GM19452 (cell line): ENCODE data around the gene ATOH8.

Experiments
- ATAC-seq: cut with Tn5 transposase; IDR thresholded peaks from one replicate; pipeline ENCODE4 v1.9.1; 2021; ENCODE audit not compliant: unreplicated experiment

ATOH8 gene

DNA sequence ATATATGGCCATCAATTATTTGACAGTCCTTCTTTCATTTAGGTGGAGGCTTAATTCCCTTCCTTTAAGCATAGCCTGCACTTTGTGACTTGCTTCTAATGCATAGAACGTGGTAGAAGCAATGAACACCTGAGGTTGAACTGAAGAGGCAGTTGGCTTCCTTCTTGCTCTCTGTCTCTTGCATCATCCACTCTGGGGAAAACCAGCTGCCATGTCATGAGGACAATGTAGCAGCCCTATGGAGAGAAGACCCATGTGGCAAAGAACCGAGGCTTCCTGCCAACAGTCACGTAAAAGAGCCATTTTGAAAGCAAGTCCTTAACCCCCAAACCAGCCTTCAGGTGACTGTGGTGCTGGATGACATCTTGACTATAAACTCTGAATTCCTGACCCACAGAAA is 46.8 kb downstream of the ATOH8 start:
- ATAC-seq: no peak

DNA sequence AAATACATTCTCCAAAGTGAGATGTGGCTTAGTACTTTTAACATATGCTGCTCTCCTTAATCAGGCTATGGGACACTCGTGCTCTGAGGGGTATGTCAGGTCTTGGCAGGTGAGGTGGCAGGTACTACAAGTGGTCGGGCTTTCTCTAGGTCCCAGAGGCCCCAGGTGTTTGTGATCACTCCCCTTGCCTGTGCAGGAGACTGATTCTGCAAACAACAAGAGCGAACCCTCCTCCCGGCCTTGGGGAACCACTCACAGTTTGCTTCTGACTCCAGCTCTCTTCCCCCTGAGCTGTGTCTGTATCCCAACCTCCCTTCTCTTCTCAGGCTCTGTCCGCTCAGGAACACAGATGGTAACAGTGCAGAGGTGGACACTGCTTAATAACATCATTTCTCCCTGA is 48.1 kb downstream of the ATOH8 start:
- ATAC-seq: no peak

DNA sequence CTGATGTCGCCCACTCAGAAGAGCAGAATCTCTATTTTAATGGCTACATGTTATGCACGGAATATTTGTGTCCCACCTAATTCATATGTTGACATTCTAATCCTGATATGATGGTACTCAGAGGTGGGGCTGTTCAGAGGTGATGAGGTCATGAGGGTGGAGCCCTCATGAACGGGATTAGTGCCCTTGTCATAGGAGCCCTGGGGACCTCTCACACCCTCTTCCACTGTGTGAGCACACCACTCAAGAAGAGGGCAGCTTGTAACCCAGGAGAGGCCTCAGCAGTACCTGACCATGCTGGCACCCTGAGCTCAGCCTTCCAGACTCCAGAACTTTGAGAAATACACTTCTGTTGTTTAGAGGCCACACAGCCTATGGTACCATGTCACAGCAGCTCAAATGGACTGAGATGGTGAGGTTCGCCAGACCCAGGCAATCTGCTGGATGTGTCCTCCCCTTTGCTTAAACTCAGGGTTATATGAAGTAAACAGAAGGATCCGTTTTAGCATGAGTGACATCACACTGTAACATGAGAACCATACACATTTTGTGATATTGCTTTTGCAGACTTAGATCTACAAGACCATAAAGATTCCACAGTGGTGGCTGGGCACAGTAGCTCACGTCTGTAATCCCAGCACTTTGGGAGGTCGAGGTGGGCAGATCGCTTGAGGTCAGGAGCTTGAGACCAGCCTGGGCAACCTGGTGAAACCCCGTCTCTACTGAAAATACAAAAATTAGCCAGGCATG is 48.7 kb downstream of the ATOH8 start:
- ATAC-seq: no peak

DNA sequence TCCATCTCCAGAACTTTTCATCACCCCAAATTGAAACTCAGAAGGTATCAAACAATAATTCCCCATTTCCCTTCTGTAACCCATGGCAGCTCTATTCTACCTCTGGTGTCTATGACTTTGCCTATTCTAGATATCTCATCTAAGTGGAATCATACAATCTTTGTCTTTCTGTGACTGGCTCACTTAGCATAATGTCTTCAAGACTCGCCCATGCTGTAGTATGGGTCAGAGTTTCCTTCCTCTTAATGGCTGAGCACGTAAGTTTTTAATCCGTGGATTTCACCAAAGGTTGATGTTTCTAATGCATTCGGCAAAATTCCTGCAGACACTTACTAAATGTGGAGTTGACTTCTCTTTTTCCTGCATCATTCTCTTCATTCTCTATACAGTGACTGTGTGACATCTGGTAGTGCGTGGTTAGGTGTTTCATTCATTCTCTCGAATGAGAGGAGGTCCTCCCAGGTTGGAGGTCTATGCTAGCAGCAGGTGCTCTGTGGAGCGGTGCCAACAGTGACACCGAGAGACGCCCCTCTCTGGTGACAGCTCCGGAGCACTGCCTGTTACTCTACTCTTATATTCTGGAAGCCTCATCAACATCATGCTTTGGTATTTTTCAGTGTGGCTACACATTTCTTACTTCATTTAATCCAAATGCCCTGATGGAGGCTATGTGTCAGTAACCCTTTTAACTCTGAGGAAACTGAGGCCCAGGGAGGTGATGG is 50.1 kb downstream of the ATOH8 start:
- ATAC-seq: no peak

DNA sequence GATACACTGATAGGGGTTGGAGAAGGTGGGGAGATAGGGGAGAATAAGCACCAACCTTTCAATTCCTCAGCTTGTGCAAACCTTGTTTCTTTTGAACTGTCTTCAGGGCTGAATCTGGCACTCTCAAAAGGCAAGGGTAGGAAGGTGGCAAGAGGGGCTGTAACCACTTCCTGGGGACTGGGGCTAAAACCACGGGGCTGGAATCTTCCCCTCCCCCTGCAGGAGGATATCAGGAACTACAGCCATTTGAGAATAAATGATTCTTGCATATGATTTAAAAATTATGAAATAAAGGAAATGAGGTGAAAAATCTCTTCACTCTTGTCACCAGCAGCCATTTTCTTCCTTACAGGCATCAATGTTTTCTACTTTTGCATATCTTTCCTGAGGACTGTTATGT is 50.8 kb downstream of the ATOH8 start:
- ATAC-seq: no peak

DNA sequence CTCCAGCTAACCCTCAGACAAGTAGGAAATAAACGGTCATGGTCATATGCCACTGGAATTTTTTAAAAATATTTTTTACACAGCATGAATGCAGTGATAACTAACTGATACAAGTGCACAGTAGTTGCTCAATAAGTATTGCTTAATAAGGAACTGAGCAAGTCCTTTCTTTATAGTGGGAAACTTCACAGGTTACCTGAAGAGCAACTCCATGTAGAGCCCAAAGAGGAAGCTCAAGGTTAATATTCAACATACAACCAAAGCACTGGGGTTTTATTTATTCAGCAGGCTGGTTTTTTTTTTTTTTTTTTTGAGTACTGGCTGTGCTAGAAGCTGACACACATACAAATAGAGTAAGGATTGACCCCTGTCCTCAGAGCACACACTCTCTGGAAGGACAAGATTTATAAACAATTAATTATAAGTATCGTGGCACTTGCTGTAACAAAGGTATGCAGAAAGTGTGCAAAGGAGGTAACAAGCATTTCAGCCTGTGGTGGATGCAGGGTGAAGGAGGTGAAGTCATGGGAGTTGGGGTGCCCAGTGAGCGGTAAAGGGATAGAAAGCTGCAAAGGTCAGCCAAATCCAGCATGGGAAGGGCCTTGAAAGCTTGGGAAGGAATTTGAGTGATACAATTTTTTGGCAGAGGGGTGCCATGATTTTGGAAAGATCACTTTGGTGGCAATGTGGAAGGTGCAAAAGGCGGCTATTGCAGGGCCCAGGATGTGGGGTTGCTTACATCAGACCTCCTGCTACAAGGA is 52.7 kb downstream of the ATOH8 start:
- ATAC-seq: no peak

DNA sequence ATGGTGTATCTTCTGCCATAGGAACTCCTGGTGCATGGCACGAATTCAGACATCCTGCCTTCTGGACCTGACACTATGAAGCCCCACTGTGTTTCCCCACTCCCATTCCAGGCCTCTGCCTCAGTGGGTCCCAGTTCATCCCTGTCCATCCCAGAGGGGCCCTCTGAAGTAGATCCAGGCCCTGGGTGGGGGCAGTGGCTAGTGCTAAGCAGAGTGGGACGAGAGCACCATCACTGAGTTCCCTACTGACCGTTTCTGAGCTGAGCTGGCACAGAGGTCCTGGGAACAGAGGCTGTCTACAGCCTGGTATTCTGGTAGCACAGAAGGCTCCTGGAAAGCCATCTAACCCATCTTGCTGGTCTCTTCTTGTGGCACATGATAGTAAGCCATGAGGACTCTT is 54.0 kb downstream of the ATOH8 start:
- no peak for ATAC-seq

DNA sequence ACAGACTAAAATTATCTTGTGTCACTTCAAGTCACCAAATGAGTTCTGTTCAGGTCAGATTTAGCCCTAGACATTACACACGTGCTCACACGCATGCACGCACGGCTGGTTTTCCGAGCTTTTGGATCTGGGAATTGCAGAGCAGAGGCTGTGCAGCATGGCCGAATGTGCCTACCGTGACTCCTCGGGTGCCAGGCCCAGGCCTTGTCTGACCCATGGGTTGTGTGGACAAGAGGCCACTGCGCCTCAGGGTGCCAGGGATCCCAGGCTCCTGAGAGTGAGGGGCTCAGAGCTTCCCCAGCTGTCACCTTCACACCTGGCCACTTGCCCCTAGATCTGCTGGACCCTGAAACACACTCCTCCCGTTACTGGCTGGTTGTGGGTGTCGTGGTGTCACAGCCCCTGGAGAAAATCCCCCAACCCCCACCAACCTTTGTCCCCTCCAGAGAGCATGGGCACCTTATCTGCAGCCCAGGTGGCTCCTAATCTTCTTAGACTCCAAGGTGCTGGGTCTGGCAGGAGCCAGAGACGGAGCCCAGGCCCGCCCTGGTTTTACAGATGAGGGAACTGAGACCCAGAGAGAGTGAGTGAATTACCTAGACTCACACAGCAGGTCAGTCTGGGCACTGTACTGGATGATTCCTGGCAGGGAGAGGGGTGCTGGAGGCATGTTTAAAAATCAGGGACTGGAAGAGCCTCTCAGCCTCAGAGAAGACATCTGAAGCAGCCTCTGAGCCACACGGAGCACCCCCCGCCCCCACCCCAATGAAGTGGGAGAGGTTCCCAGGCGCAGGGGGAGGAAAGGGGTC is 56.8 kb downstream of the ATOH8 start:
- no peak for ATAC-seq

DNA sequence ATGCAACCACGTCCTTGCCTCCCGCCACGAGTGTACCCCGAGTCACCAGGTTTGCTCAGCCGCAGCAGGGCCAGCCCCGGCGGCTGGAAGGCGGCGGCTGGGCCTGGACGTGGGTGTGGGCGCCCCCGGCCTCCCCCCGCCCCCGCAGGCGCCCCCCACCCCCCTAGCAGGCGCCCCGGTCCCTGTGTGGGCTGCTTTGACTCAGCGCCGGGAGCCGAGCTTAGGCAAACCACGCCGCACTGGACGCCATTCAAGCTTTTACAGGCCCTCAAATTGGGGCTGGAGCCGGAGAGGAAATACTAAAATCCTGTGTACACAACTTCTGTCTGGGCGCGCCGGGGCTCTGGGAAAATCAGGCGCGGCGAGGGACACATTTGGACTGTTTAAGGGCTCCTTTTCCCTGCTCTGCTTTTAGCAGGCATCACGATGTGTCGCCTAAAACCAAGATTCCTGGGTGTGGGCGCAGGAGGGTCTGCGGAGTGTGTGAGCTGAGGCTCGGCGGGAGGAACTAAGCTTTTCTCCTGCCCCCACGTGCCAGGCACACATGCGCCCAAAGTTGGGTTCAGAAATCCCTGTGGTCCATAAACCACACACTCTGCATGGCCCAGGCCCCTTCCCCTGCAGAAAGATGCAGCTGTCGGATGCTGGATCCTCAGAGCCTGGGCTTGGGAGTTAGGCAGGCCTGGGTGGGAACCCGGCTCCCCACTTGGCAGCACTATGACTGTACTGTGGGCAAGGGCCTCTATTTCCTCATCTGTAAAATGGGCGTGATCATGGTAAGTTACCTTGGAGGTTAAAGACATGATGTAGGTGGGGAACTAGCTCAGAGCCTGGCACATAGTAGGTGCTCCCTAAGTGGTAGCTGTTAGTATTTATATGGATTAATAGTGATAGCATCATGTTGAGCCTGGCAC is 57.6 kb downstream of the ATOH8 start:
- ATAC-seq: no peak

DNA sequence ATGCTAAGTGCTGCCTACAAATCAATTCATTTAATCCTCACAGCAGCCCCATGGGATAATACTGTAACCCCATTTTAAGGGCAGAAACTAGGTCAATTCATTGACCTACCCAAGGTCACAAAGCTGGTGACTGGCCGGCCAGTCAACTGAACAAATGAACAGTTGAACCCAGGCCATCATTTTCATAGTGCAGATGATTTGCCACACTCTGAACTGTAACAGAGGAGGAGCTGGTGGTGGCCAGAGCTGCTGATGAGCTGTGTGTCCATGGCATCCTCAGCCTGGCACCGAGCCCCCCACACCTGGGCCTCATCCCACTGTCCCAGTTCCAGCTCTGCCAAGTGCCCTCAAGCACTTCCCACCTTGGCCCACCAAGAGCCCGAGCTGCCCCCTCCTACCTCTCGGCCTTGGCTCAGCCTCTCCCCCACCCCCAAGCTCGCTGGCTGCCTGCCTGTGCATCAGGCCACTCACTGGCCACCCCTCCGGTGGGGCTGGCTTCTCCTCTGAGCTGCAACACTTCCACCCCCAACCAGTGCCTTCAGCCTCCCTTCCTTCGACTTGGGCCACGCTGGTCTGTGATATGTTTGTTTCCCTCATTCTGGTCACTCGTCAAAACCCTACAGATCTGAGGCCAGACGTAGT is 58.4 kb downstream of the ATOH8 start:
- ATAC-seq: no peak

DNA sequence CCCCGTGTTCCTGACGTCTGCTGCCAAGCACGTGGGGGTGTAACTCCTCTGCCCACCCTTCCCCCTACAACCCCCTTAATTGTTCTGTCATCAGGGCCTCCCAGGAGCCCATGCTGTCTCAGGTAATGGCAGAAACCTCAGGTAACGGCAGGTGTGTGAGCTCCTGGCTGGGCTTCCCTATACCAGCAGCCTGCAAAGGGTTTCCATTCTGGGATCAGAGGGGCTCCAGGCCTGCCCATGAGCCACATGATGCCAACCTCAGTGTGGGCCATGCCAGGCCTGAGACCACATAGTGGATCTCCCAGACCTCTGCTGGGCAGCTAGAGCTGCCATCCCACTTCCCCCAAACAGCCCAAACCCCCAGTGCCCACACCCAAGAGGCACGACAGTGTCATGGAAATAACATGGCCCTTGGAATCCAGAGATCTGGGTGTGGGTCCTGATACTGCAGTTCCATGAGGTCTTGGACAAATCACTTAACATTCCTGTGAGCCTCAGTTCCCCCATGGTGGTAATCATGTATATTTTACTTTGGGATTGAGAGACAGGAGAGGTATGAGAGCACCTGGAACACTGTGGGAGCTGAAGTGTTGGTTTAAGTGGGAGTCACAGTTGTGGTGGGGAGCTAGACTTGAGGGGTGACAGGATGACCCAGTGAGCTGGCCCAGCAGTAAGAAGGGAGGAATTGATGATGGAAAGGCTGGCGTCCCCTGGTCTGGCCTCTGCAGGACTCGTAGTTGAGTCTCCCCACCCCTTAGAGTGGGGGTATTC is 59.6 kb downstream of the ATOH8 start:
- ATAC-seq: no peak

DNA sequence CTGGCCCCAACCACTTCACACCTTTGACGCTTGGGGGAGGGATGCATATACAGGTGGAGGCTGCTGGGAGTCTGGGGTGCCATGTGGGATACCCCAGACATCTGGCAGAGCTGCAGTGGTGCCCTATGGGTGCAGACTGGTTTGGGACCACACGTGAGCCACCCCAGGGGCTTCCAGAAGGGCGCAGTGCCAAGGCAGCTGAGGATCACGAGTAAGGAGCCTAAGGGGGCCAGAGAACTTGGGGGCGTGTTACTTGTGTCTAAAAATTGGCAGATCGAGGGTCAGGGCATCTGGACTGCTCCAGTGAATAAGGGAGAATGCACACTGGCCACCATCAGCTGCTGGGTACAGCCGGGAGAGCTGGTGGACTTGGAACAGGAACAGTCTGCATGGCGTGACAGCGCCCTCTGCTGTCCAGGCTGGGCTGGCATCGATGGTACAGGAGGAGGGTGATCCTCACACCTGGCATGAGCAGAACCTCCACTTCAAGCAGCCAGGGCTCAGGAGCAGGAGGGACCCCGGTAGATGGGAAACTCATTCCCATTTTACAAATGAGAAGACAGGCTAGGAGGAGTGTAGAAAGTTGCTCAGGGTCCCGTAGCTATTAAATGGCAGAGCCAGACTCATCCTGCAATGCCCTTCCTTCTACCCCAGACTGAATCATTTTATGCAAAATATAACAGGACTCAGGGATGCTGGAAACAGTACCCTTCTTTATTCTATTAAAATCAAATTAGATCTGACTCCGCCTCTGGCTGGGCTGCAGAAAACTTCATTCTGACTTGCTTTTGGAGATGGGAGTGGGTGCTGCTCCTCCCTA is 60.4 kb downstream of the ATOH8 start:
- ATAC-seq: no peak

DNA sequence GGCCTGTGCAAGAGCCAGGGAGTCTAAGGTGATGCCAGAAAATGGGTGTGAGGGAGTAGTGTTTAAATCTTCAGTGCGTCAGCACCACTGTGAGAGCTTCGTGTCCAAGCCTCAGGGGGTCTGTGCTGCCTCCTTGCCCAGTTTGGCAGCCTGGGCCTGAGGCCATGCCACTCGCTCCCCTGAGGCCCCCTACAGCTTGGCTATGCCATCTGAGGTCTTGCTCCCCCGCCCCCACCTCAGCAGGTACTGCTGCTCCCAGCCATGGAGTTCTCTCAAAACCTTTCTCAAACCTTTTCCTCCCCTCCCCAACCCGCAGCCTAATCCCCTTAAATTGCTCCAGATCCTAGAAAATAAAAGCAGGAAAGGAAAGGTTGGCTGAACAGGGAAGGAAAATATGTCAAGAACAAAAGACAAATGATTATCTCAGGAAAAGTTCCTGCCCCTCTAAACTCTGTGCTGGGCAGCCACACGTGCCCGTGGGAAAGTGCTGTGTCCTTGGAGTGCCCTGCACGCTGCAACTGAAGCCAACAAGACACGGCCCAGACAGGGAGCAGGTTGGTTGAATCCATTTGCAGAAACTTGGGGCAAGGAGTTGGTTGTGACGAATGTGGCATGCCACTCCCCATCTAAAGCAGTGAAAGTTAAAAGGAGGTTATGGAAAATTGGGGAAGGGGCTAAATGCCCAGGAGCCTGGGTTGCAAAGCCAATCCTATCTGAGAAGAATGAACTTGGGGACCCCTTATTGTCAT is 61.2 kb downstream of the ATOH8 start:
- ATAC-seq: no peak

DNA sequence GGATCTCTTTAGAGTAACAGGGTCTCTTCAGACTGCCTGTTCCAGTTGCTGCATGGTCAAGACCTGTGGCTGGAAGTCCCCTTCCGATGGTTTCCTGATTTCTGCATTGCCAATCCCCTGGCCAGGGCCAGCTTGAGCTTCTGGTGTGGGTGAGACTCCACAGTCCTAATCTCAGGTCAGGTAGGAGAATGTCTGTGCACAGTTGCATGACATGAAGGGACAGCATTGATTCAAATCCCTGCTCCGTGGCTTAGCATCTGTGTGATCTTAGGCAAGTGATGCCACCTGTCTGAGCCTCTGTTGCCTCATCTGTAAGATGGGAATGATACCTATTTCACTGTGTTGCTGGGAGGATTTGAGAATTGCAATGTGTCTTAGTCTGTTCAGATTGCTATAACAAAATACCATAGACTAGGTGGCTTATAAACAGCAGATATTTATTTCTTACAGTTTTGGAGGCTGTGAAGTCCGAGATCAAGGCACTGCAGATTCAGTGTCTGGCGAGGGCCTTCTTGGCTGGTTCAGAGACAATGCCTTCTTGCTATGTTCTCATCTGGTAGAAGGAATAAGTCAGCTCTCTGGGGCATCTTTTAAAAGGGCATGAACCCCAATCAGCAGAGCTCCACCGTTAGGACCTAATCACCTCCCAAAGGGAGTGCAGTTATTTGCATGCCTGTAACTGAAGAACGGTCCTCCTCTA is 66.2 kb downstream of the ATOH8 start:
- ATAC-seq: no peak

DNA sequence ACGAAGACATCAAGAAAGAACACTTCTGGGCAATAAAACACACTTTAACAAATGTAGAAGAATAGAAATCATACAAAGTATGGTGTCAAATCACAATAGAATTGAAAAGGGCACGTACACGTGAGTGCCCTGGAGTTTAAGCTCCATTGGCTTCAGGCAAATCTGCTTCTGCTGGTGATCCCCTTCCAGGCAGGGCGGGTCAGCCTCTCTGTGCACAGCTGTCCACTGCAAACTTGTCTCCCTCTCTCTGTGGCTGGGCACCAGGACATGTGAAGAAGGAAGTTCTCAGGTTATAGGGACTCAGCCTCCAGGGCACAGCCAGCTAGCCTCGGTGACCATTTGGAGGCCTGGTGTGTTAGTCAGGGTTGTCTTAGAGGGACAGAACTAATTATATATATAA is 69.0 kb downstream of the ATOH8 start:
- ATAC-seq: no peak

DNA sequence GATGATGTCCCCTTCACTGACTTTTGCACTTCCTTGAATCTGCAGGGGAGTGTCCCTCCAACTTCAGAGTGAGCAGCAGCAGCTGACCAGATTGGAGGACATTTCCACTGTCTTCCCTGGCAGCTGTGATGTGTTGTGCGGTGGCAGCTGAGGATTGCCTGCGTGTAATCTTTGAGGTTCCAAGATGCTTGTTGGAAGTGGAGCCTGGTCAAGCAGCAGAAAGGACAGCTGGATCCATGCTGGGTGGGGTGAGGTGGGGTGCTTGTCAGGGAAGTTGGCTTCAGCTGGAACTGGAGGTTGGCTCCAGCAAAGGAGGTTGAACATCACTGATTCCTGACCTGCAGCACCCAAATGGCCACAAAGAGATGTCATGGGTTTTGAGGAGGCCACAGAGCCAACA is 70.2 kb downstream of the ATOH8 start:
- ATAC-seq: no peak
